GM13977 (cell line): ENCODE results near the gene ATAD1.

Experiments
- DNase-seq: peaks from one replicate; pipeline ENCODE4 v3.0.0; 2012; ENCODE audit warnings: low spot score
- in situ Hi-C: fragments of 300-500 bp; cut with MboI; formaldehyde crosslinking; loops from one replicate; pipeline ENCODE4 v1.12.0; 2022; ENCODE audit warnings: low sequenced_read_pairs, low pct_unique_long_range_greater_than_20kb, mixed read lengths, inconsistent platforms; ENCODE audit not compliant: unreplicated experiment
- TF ChIP-seq, protein P1 (sequence below): IDR thresholded peaks from 2 replicates; pipeline ENCODE4 v1.5.1; 2012; ENCODE audit warnings: mild to moderate bottlenecking, control low read depth; ENCODE audit not compliant: insufficient read depth; ENCODE audit errors: extremely low read depth, missing control alignments

The ATAD1 gene

DNA sequence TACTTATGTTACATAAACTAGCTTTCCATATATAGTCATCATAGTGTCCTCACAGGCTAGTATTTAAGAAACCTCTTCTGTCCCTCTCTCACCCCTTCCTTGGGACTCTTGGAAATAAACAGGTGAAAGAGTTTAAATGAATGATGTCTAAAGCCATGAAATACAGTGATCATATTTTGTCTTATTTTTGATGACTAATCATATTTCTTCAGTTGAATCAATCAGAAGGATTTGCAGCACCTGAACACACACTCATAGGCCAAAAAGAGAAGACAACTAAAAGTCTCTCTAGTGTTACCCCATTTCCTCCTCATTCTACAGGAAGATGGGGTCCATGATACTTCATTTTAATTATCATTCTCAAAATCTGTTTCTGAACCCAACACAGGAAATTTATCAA is 8.6 kb upstream of the ATAD1 start:
- DNase-seq = no peak
- TF ChIP-seq, protein P1, sequence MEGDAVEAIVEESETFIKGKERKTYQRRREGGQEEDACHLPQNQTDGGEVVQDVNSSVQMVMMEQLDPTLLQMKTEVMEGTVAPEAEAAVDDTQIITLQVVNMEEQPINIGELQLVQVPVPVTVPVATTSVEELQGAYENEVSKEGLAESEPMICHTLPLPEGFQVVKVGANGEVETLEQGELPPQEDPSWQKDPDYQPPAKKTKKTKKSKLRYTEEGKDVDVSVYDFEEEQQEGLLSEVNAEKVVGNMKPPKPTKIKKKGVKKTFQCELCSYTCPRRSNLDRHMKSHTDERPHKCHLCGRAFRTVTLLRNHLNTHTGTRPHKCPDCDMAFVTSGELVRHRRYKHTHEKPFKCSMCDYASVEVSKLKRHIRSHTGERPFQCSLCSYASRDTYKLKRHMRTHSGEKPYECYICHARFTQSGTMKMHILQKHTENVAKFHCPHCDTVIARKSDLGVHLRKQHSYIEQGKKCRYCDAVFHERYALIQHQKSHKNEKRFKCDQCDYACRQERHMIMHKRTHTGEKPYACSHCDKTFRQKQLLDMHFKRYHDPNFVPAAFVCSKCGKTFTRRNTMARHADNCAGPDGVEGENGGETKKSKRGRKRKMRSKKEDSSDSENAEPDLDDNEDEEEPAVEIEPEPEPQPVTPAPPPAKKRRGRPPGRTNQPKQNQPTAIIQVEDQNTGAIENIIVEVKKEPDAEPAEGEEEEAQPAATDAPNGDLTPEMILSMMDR = no peak
- in situ Hi-C loops = no loop called here

DNA sequence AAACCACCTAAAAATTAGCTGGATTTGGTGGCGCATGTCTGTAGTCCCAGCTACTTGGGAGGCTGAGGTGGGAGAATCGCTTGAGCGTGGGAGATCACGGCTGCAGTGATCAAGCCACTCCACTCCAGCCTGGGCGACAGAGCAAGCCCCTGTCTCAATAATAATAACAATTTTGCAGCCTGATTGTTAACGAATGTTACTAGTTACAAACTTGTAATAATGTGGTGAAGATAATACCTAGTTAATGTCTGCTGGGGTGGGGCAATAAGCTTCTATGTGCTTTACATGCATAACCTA is 1.2 kb upstream of the ATAD1 start:
- TF ChIP-seq, protein P1 = no peak
- no peak for DNase-seq
- in situ Hi-C loops = no loop called here

DNA sequence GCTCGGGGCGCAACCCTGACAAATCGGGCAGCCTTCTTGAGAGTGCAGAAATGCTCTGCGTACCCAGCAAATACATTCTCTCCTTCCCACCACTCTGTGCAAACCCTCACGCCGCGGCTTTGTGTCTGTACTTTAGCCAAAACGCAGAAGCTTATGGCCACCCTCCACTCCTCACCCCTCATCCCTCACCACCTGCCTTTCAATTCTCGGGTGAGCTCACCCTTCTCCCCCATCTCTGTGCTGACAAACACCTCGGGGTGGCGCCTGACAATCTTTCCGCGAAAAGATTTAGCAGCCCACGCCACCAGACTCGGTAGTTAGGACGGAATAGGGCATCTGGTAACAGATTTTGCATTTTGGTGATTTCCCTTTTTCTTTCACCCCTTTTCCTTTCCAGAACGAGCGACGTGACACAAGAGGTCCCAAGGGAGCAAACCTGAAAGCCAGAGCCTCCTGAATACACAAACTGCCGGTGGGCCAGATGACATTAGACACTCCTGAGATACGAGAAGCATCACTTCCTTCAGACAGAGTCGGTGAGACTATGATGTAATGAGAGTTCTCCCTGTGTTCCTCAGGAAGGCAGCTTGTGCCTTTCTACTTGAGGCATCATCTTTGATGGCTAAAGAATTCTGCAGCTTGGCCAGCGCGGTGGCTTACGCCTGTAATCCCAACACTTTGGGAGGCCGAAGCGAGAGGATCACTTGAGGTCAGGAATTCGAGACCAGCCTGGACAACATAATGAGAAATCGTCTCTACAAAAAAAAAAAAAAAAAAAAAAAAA is 671 bp upstream of the ATAD1 start:
- TF ChIP-seq, protein P1 = peak; percentile 37
- DNase-seq = peak; percentile 55
- in situ Hi-C loops = no loop called here

DNA sequence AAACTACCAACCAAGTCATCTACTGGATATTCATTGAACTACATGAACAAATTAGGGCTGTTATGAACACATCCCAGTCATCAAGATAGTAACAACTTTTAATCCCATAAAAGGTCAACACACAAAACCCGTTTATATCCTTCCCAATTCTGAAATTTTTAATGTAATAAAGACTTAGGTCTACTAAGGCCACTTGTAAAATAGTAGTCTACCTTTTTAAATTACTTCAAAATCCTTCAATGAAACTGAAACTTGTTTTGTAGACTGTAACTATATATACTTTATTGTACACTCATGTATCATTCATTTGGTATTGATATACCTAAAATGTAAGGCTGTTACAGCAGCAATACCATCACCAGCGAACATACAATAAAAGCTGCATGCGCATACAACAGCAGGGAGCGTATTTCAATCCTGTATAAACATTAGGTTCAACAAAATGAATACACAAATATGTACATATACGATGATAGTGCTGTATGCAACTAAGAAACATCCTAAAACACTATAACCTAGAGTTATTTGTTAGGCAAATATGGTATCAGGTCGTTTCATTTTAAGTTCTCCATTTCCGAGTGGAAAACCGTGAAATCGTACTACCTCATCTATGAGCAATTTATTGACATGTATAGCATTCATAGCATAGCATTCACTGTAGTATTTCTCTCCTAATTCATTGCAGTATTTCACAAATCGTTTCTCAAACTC is 973 bp downstream of the ATAD1 start:
- TF ChIP-seq, protein P1 = no peak
- no peak for DNase-seq
- in situ Hi-C loops = no loop called here

DNA sequence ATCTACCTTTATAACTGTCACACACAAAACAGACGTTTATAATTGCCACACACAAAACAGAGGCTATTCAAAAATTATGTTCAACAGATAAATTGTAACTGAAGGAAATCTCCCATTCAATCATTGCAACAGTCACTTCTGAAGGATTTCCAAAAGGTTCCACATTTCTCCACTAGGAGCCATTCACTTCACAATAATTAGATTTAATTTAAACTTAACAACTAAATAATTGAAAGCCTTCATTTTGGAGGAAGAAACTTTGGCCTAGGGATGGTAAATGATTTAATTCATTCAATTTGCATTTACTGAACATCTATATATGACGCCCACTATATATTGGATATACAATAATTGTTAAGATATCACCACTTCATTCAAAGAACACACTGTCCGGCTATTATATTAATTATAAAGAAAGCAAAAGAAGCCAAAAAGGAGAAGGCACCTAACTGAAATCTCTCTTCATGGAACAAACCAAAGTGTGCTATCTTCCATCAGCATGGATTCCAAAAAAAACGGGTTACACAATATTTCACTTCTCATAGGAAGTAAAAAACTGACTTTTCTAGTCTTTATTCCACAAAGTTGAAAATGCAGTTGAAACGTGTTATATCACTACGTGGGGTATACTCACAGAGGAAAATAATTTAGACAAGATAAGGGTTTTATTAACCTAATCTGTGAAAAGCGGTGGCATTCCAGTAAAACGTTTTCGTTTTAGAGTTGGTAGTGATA is 1.7 kb downstream of the ATAD1 start:
- TF ChIP-seq, protein P1 = no peak
- no peak for DNase-seq
- in situ Hi-C loops = no loop called here

DNA sequence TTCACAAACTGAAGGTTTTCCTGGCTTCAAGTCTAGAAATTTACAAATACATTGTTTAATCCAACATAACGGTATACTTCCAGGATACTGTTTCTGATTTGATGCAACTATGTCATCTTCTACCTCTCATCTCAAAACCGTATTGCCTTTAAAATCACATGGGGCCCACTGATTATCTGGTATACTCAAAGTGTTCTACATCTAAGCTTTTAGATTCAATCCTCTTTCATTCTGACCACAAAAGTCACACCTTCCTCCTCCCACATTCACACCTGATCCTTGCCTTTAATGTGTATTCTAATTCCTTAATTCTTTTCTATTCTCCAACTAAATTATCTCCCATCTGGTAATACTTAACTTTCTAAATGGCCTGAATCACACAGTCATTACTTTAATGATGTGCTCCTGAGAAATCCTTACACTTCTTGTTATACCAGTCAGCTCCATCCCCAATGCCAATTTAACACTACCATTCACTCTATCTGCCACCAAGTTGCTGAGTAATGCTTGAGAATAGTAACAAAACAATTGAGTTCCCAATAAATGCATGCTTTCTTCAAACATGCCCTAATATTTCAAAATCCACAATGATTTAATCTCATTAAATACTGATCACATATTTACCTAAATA is 13.0 kb downstream of the ATAD1 start:
- DNase-seq = no peak
- TF ChIP-seq, protein P1 = no peak
- in situ Hi-C loops = no loop called here
